B cell (primary cell): Measurements from ENCODE around the gene CBX3. TPM values are rescaled to one million over a fixed set of nuclear protein-coding genes. Genes with fewer than 3 reads are reported as not detected.
A peak's percentile ranks its signal among the peaks of the same experiment; 100 is the strongest.
"Not testable (repeated sequence)": the region's sequence is repeated elsewhere in the genome, so short reads cannot be mapped to it uniquely, and the experiment has no call there.

Experiments used
- ATAC-seq: fragments of 200-7000 bp; cut with Tn5 transposase; one replicate; pipeline ENCODE4 v1.10.0; 2021; ENCODE audit warnings: low read depth, mild to moderate bottlenecking, moderate number of reproducible peaks, moderate library complexity
- CTCF ChIA-PET: fragments of 350-600 bp; sonication (Branson Sonifier 250); formaldehyde crosslinking; loops from one replicate; lab custom pipeline; 2021; ENCODE audit warnings: antibody characterized with exemption, inconsistent platforms; lab: Charles Lee
- POLR2A ChIA-PET: fragments of 350-600 bp; sonication (Branson Sonifier 250); formaldehyde crosslinking; loops from one replicate; lab custom pipeline; 2021; ENCODE audit warnings: antibody characterized with exemption; lab: Charles Lee
- DNase-seq: peaks from one replicate; pipeline ENCODE4 v3.0.0; 2013
- H2AFZ ChIP-seq: 2 replicates; pipeline ENCODE4 v1.6.1; 2012; ENCODE audit warnings: mild to moderate bottlenecking, low read depth, low read length; ENCODE audit not compliant: insufficient read depth, poor library complexity, severe bottlenecking
- H3K27ac ChIP-seq, 2 donors: 1 replicate in 1 of 2; 2 replicates in 1 of 2; pipeline ENCODE4 v1.5.1; 2012 to 2013; ENCODE audit warnings: low read length in 2 of 2, mild to moderate bottlenecking in 2 of 2, moderate library complexity in 1 of 2
- H3K27me3 ChIP-seq, 4 experiments: fragments of 200-600 bp in 1 of 4; sonication (generic) in 1 of 4; replicated peaks in 1 of 4; 1 replicate in 2 of 4; 2 replicates in 2 of 4; pipeline versions ENCODE4 v1.6.1 to v1.7.0; 2013 to 2016; ENCODE audit warnings: low read length in 3 of 4, mild to moderate bottlenecking in 2 of 4, mixed read lengths in 1 of 4, moderate library complexity in 1 of 4; ENCODE audit not compliant: insufficient read depth in 4 of 4, control insufficient read depth in 3 of 4; ENCODE audit errors: control extremely low read depth in 1 of 4
- H3K36me3 ChIP-seq, 2 experiments: replicated peaks in 1 of 2; 1 replicate in 1 of 2; 2 replicates in 1 of 2; pipeline versions ENCODE4 v1.6.1 to v1.7.1; 2013; ENCODE audit warnings: low read length in 1 of 2; ENCODE audit not compliant: insufficient read depth in 2 of 2, control insufficient read depth in 1 of 2; ENCODE audit errors: control extremely low read depth in 1 of 2, extremely low read depth in 1 of 2
- H3K4me1 ChIP-seq, 2 donors: fragments of 200-600 bp in 1 of 2; sonication (generic) in 1 of 2; 1 replicate in 1 of 2; 2 replicates in 1 of 2; pipeline versions ENCODE4 v1.5.1 to v1.6.1; 2013 to 2017; ENCODE audit warnings: low read length in 2 of 2; ENCODE audit not compliant: control insufficient read depth in 2 of 2, insufficient read depth in 2 of 2
- H3K4me2 ChIP-seq: replicated peaks from 2 replicates; pipeline ENCODE3; 2012; ENCODE audit warnings: mild to moderate bottlenecking, low read depth, low read length; ENCODE audit not compliant: poor library complexity, severe bottlenecking
- H3K4me3 ChIP-seq, 5 experiments: fragments of 200-600 bp in 1 of 5; sonication (generic) in 1 of 5; 1 replicate in 3 of 5; 2 replicates in 2 of 5; pipeline versions ENCODE4 v1.5.1 to v1.7.0; 2011 to 2016; ENCODE audit warnings: low read length in 4 of 5, mild to moderate bottlenecking in 4 of 5, low read depth in 2 of 5, control low read depth in 1 of 5, moderate library complexity in 1 of 5; ENCODE audit not compliant: insufficient read depth in 1 of 5; ENCODE audit errors: control extremely low read depth in 1 of 5, extremely low read depth in 1 of 5
- H3K79me2 ChIP-seq: fragments of 200-600 bp; sonication (generic); one replicate; pipeline ENCODE4 v1.6.0; 2016; ENCODE audit warnings: low read length; ENCODE audit not compliant: control insufficient read depth, insufficient read depth
- H3K9ac ChIP-seq: fragments of 200-600 bp; sonication (generic); 2 replicates; pipeline ENCODE4 v1.6.1; 2017; ENCODE audit warnings: mild to moderate bottlenecking, low read length, moderate library complexity
- H3K9me3 ChIP-seq, 3 donors: one replicate each; pipeline versions ENCODE4 v1.6.1 to v1.7.1; 2013; ENCODE audit warnings: low read length in 2 of 3; ENCODE audit not compliant: control insufficient read depth in 2 of 3, insufficient read depth in 1 of 3; ENCODE audit errors: control extremely low read depth in 1 of 3
- H4K20me1 ChIP-seq: 2 replicates; pipeline ENCODE4 v1.6.0; 2012; ENCODE audit warnings: mild to moderate bottlenecking, low read length; ENCODE audit not compliant: insufficient read depth, control insufficient read depth, poor library complexity, severe bottlenecking
- H3K27ac Mint-ChIP-seq: one replicate; pipeline ENCODE4 v1.8.0; 2021; ENCODE audit warnings: mixed read lengths
- H3K27me3 Mint-ChIP-seq: one replicate; pipeline ENCODE4 v1.8.0; 2021; ENCODE audit warnings: mixed read lengths
- H3K4me1 Mint-ChIP-seq: one replicate; pipeline ENCODE4 v1.8.0; 2021; ENCODE audit warnings: mixed read lengths
- H3K4me3 Mint-ChIP-seq: one replicate; pipeline ENCODE4 v1.8.0; 2021; ENCODE audit warnings: mixed read lengths
- H3K9me3 Mint-ChIP-seq: one replicate; pipeline ENCODE4 v1.8.0; 2022; ENCODE audit warnings: mixed read lengths; ENCODE audit not compliant: insufficient read depth
- CTCF ChIP-seq: fragments of 200-600 bp; IDR thresholded peaks from one replicate; pipeline ENCODE4 v1.8.0; 2022; ENCODE audit warnings: antibody characterized with exemption, mild to moderate bottlenecking
- WGBS: methylation state at CpG from one replicate; pipeline ENCODE4 v1.1.5; 2013; ENCODE audit warnings: missing lambda C conversion rate; ENCODE audit not compliant: insufficient coverage; 5-methylcytosine and 5-hydroxymethylcytosine counted together
- intact Hi-C: fragments of 100-400 bp; cut with micrococcal nuclease; formaldehyde crosslinking; loops from one replicate; pipeline ENCODE4 v1.10.0; 2022
- polyA plus RNA-seq: library from polyadenylated mRNA; depleted of rRNA; stranded (reverse); fragments of >200 nt; gene quantifications from 2 replicates; pipeline ENCODE4 v1.2.3, GENCODE V29; 2012
- total RNA-seq, 2 donors: library from RNA; stranded (reverse); fragments of 120-200 nt in 1 of 2; gene quantifications; 1 replicate in 1 of 2; 2 replicates in 1 of 2; pipeline versions ENCODE4 v1.2.3 to v1.2.4, GENCODE V29; 2013 to 2022

The CBX3 gene
- total and polyA plus RNA-seq, 2 donors (not counting 1 experiment from before 2014, with no cell fraction given), result 43.9 to 126 TPM

GRCh38 chr7:26193432-26194207 lies 7.9 kb upstream of the CBX3 start:
- peaks cover 59 to 62% of the 10 kb centered on the region in 2 donors for H3K4me1 ChIP-seq
- H3K79me2 ChIP-seq, result peaks cover 77% of the 10 kb centered on the region
- no peaks in the 10 kb centered on the region for H3K27me3 ChIP-seq
- peak overlapping the region; percentile 59 for H3K4me3 Mint-ChIP-seq
- CTCF ChIA-PET, result interaction anchor here (0.9 to 9.6 kb wide), 11 partner anchors 11 to 176 kb away, joined by 3 to 84 read pairs (median 5); partner anchors contain the start of gene NFE2L3
- WGBS, result 85% methylated on average over 8 of the region's 8 CpGs
- H3K27ac Mint-ChIP-seq, result peak overlapping the region; percentile 83
- DNase-seq, result peak; percentile 37
- H3K4me3 ChIP-seq, result no peak overlapping the region
- no peaks in the 10 kb centered on the region for H3K9me3 Mint-ChIP-seq
- ATAC-seq, result no peak
- intact Hi-C loops, result loop anchor here (2.0 to 10.0 kb wide), 2 partner anchors 37 to 971 kb away; partner anchors contain the start of gene HOXA9
- H3K4me1 Mint-ChIP-seq, result peaks cover 84% of the 10 kb centered on the region
- no peaks in the 10 kb centered on the region for H3K27me3 Mint-ChIP-seq
- H3K9me3 ChIP-seq, result no peaks in the 10 kb centered on the region
- no peak for TF ChIP-seq CTCF
- peaks cover 4 to 92% of the 10 kb centered on the region in 2 experiments for H3K36me3 ChIP-seq
- peak overlapping the region in 1 of 2 donors; percentile 31 for H3K27ac ChIP-seq
- peak overlapping the region; percentile 45 for H3K4me2 ChIP-seq
- peaks cover 92% of the 10 kb centered on the region for H4K20me1 ChIP-seq
- POLR2A ChIA-PET, result interaction anchor here (0.6 to 0.7 kb wide), 2 partner anchors 11 to 82 kb away, joined by 3 to 5 read pairs; no protein-coding TSS in a partner anchor
- no peak overlapping the region for H3K9ac ChIP-seq
- no peak overlapping the region for H2AFZ ChIP-seq

GRCh38 chr7:26194764-26195163 lies 6.8 kb upstream of the CBX3 start:
- not testable (repeated sequence) for DNase-seq, H3K27me3 ChIP-seq, H3K27me3 Mint-ChIP-seq, H2AFZ ChIP-seq, H3K9me3 ChIP-seq, H3K4me3 ChIP-seq, ATAC-seq, H3K9me3 Mint-ChIP-seq, H3K9ac ChIP-seq
- Mint-ChIP-seq H3K4me1 (peaks cover 74% of the 10 kb centered on the region), H3K4me3 (peak overlapping the region; percentile 29), H3K27ac (peak overlapping the region; percentile 83)
- WGBS, result 53% methylated on average over 4 of the region's 11 CpGs
- ChIA-PET CTCF (interaction anchor here (0.8 to 9.6 kb wide), 9 partner anchors 12 to 966 kb away, joined by 3 to 84 read pairs (median 5); partner anchors contain the start of gene NFE2L3), POLR2A (interaction anchor here (0.6 to 0.9 kb wide), 7 partner anchors 12 to 957 kb away, joined by 3 to 12 read pairs (median 4); no protein-coding TSS in a partner anchor)
- H3K27ac ChIP-seq, result peak overlapping the region in 1 of 2 donors; percentile 23
- H3K79me2 ChIP-seq, result peaks cover 89% of the 10 kb centered on the region
- H4K20me1 ChIP-seq, result peaks cover 96% of the 10 kb centered on the region
- peak overlapping the region; percentile 30 for H3K4me2 ChIP-seq
- peaks cover 56 to 62% of the 10 kb centered on the region in 2 donors for H3K4me1 ChIP-seq
- intact Hi-C loops, result loop anchor here (10.0 kb wide), 1 partner anchor 970 kb away; the partner anchor contains the start of gene HOXA9
- H3K36me3 ChIP-seq, result peaks cover 3 to 88% of the 10 kb centered on the region in 2 experiments
